Measurements from ENCODE around the gene ATP10B. TPM values are rescaled to one million over a fixed set of nuclear protein-coding genes. Genes with fewer than 3 reads are reported as not detected.

The ATP10B gene
- total RNA-seq, 2 donors from 2014 or later: 162 to 232 TPM

- no peaks in the 10 kb centered on the region for H3K36me3 ChIP-seq
- H3K27ac ChIP-seq: peak overlapping the region; percentile 36
- H3K9ac ChIP-seq (ENCODE audit: low read depth in 2 of 2, low read length in 2 of 2): peak overlapping the region in 1 of 2 donors; percentile 16
- DNase-seq: peak; percentile 84
- no peak for TF ChIP-seq CTCF (IDR thresholded peaks at IDR 0.05)
- intact Hi-C loops (cut with DNase I): no loop called here
- H3K4me1 ChIP-seq: no peaks in the 10 kb centered on the region
- no peaks in the 10 kb centered on the region for H3K27me3 ChIP-seq
- H3K4me3 ChIP-seq: no peak overlapping the region
- no peaks in the 10 kb centered on the region for H3K9me3 ChIP-seq
Observed at GRCh38 chr5:160769301-160769700, 82.7 kb downstream of the ATP10B start.

- Histone ChIP-seq H3K4me3 (no peak overlapping the region), H3K27me3 (no peaks in the 10 kb centered on the region), H3K4me1 (no peaks in the 10 kb centered on the region), H3K9me3 (no peaks in the 10 kb centered on the region), H3K27ac (no peak overlapping the region), H3K9ac (ENCODE audit: low read depth in 2 of 2, low read length in 2 of 2) (no peak overlapping the region), H3K36me3 (no peaks in the 10 kb centered on the region)
- no peak for TF ChIP-seq CTCF (IDR thresholded peaks at IDR 0.05)
- intact Hi-C loops (cut with DNase I): no loop called here
- DNase-seq: no peak
Observed at GRCh38 chr5:160767062-160767461, 84.9 kb downstream of the ATP10B start.

GRCh38 chr5:160760008-160760407, 92.0 kb downstream of the ATP10B start:
- Histone ChIP-seq H3K27ac (no peak overlapping the region), H3K9ac (ENCODE audit: low read depth in 2 of 2, low read length in 2 of 2) (no peak overlapping the region), H3K27me3 (no peaks in the 10 kb centered on the region), H3K4me3 (no peak overlapping the region), H3K4me1 (no peaks in the 10 kb centered on the region), H3K36me3 (no peaks in the 10 kb centered on the region), H3K9me3 (no peaks in the 10 kb centered on the region)
- no peak for DNase-seq
- no peak for TF ChIP-seq CTCF (IDR thresholded peaks at IDR 0.05)
- intact Hi-C loops (cut with DNase I): no loop called here

GRCh38 chr5:160757194-160757593, 94.8 kb downstream of the ATP10B start:
- H3K27ac ChIP-seq: no peak overlapping the region
- DNase-seq: no peak
- no peaks in the 10 kb centered on the region for H3K36me3 ChIP-seq
- H3K4me1 ChIP-seq: no peaks in the 10 kb centered on the region
- intact Hi-C loops (cut with DNase I): no loop called here
- no peaks in the 10 kb centered on the region for H3K27me3 ChIP-seq
- no peaks in the 10 kb centered on the region for H3K9me3 ChIP-seq
- H3K4me3 ChIP-seq: no peak overlapping the region
- no peak for TF ChIP-seq CTCF (IDR thresholded peaks at IDR 0.05)
- no peak overlapping the region for H3K9ac ChIP-seq (ENCODE audit: low read depth in 2 of 2, low read length in 2 of 2)

GRCh38 chr5:160750938-160751657, 100.9 kb downstream of the ATP10B start:
- H3K27me3 ChIP-seq: no peaks in the 10 kb centered on the region

More at GRCh38 chr5:160750938-160751657, 100.9 kb downstream of the ATP10B start:
- Histone ChIP-seq H3K4me1 (peaks cover 5% of the 10 kb centered on the region), H3K4me3 (no peak overlapping the region), H3K9me3 (no peaks in the 10 kb centered on the region), H3K36me3 (no peaks in the 10 kb centered on the region), H3K9ac (ENCODE audit: low read depth in 2 of 2, low read length in 2 of 2) (no peak overlapping the region), H3K27ac (no peak overlapping the region)
- TF ChIP-seq CTCF (IDR thresholded peaks at IDR 0.05): no peak
- intact Hi-C loops (cut with DNase I): no loop called here
- no peak for DNase-seq
